ENCODE measurements around the gene HOMER3.

DNA sequence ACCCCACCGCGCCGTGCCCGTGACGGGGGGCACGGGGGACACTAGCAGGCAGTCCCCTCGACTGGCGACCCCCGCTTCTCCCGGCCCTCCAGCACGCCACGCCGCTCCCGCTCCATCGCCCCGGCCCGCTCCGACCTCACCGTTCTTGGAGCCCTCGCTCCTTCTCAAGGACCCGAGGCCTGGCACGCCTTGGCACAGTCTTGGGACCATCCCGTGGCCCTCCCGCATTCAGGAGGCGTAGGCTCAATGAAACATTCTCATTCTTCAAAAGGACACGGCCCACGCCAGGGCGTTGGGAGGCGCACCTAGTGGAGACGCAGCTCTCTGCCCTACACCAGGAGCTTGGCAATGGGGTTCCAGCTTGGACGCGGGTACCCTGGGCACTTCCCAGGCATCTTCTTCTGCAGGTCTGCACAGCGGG, 44.6 kb downstream of the HOMER3 start:
- TF ChIP-seq, protein P1, sequence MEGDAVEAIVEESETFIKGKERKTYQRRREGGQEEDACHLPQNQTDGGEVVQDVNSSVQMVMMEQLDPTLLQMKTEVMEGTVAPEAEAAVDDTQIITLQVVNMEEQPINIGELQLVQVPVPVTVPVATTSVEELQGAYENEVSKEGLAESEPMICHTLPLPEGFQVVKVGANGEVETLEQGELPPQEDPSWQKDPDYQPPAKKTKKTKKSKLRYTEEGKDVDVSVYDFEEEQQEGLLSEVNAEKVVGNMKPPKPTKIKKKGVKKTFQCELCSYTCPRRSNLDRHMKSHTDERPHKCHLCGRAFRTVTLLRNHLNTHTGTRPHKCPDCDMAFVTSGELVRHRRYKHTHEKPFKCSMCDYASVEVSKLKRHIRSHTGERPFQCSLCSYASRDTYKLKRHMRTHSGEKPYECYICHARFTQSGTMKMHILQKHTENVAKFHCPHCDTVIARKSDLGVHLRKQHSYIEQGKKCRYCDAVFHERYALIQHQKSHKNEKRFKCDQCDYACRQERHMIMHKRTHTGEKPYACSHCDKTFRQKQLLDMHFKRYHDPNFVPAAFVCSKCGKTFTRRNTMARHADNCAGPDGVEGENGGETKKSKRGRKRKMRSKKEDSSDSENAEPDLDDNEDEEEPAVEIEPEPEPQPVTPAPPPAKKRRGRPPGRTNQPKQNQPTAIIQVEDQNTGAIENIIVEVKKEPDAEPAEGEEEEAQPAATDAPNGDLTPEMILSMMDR (IDR thresholded peaks at IDR 0.05; ENCODE audit: low read length): no peak
- no peak for TF ChIP-seq EZH2 (IDR thresholded peaks at IDR 0.05; ENCODE audit: borderline replicate concordance, low read length)

Data from OCI-LY1 (cell line).